Activated naive CD4-positive, alpha-beta T cell treated with anti-CD3 and anti-CD28 coated beads, Interleukin-2, amount 10 ng/mL, durations not matched to agents 5 hours and 36 hours (primary cell): ENCODE results near the gene TVP23C. TPM values are rescaled to one million over a fixed set of nuclear protein-coding genes. Genes with fewer than 3 reads are reported as not detected.

ENCODE experiments used
- total RNA-seq, 2 experiments: library from RNA; stranded (reverse); gene quantifications; one replicate each; pipeline ENCODE4 v1.2.3, GENCODE V29; 2021

The TVP23C gene
- total RNA-seq: 10 to 100 TPM; 13.5 to 14.6 TPM

GRCh38 chr17:15563375-15563857 is at the start of gene TVP23C:
TSS of gene TVP23C (minus strand) at chr17:15563483. CDS start at chr17:15563448, 35 bp downstream.

GRCh38 chr17:15467592-15467991 is 95.7 kb downstream of the TVP23C start, which contains the start of gene CDRT4:
TSS of gene CDRT4 (minus strand) at chr17:15467621. CDS start at chr17:15440238, 27,383 bp downstream.

Other genes with a start within 250 kb of the TVP23C start
- gene TEKT3, start 221.9 kb downstream of the TVP23C start, total RNA-seq: not detected
- gene CDRT4, start 95.9 kb downstream of the TVP23C start, total RNA-seq: 1 to 10 TPM; 3.9 to 4.1 TPM
- gene FBXW10B, start 56.2 kb upstream of the TVP23C start, total RNA-seq: under 1 TPM; 0.19 to 0.25 TPM
- 1 to 10 TPM; 9.0 to 9.2 TPM for gene TRIM16, start 120.8 kb upstream of the TVP23C start, total RNA-seq
- gene ZNF286A, start 136.3 kb upstream of the TVP23C start, total RNA-seq: 10 to 100 TPM; 20.2 to 20.9 TPM
- not detected for gene TBC1D26, start 168.8 kb upstream of the TVP23C start, total RNA-seq